HEK293 (cell line): ENCODE measurements around the gene MYOG.

Experiments
- CTCF ChIA-PET: fragments of 350-600 bp; formaldehyde crosslinking; extraction: SDS; loops from one replicate; lab custom pipeline; 2021; ENCODE audit warnings: antibody characterized with exemption; lab: Yijun Ruan, JAX
- POLR2A ChIA-PET: fragments of 300-600 bp; formaldehyde crosslinking; extraction: SDS; loops from one replicate; lab custom pipeline; 2020; ENCODE audit warnings: antibody characterized with exemption, inconsistent platforms; lab: Yijun Ruan, JAX
- H3K27ac ChIP-seq: fragments of 200-500 bp; sonication (Bioruptor generic); 2 replicates; pipeline ENCODE4 v1.5.1; 2014; ENCODE audit warnings: low read depth, low read length, control low read depth, inconsistent platforms; ENCODE audit errors: extremely low read depth
- H3K36me3 ChIP-seq, 2 experiments: fragments of 200-500 bp in 1 of 2; sonication (Bioruptor generic) in 1 of 2; 1 replicate in 1 of 2; 2 replicates in 1 of 2; pipeline ENCODE4 v1.5.1; 2014 to 2017; ENCODE audit warnings: inconsistent platforms in 2 of 2, low read length in 2 of 2; ENCODE audit not compliant: control insufficient read depth in 2 of 2, insufficient read depth in 1 of 2
- H3K4me1 ChIP-seq: fragments of 200-500 bp; sonication (Bioruptor generic); 2 replicates; pipeline ENCODE4 v1.5.1; 2014; ENCODE audit warnings: mild to moderate bottlenecking, low read length, inconsistent platforms; ENCODE audit not compliant: control insufficient read depth, insufficient read depth
- H3K4me3 ChIP-seq: 2 replicates; pipeline ENCODE4 v1.5.1; 2011; ENCODE audit warnings: low read depth, mild to moderate bottlenecking, control low read depth, low read length, moderate library complexity
- H3K9me3 ChIP-seq: fragments of 200-500 bp; sonication (Bioruptor generic); 2 replicates; pipeline ENCODE4 v1.5.1; 2014; ENCODE audit warnings: low read depth, low read length, inconsistent platforms; ENCODE audit not compliant: control insufficient read depth, insufficient read depth
- FEZF1 ChIP-seq: fragments of 450-650 bp; formaldehyde crosslinking; IDR thresholded peaks from 2 replicates; pipeline ENCODE4 v1.5.1; 2016; ENCODE audit warnings: missing biosample characterization, missing genetic modification characterization
- OVOL3 ChIP-seq: fragments of 450-650 bp; formaldehyde crosslinking; IDR thresholded peaks from 2 replicates; pipeline ENCODE4 v1.5.1; 2016; ENCODE audit warnings: missing biosample characterization, missing genetic modification characterization
- YY1 ChIP-seq: fragments of 450-650 bp; formaldehyde crosslinking; IDR thresholded peaks from 2 replicates; pipeline ENCODE4 v1.5.1; 2018; ENCODE audit warnings: missing biosample characterization, missing genetic modification characterization
- ZIC2 ChIP-seq: fragments of 450-650 bp; formaldehyde crosslinking; IDR thresholded peaks from 2 replicates; pipeline ENCODE4 v1.5.1; 2016; ENCODE audit warnings: missing biosample characterization, missing genetic modification characterization
- ZNF10 ChIP-seq: fragments of 450-650 bp; formaldehyde crosslinking; IDR thresholded peaks from 2 replicates; pipeline ENCODE4 v1.5.1; 2017; ENCODE audit warnings: missing biosample characterization, missing genetic modification characterization
- ZNF175 ChIP-seq: fragments of 450-650 bp; formaldehyde crosslinking; IDR thresholded peaks from 2 replicates; pipeline ENCODE4 v1.5.1; 2016; ENCODE audit warnings: missing biosample characterization, missing genetic modification characterization
- ZNF223 ChIP-seq: fragments of 450-650 bp; formaldehyde crosslinking; IDR thresholded peaks from 2 replicates; pipeline ENCODE4 v1.5.1; 2016; ENCODE audit warnings: missing biosample characterization, missing genetic modification characterization
- ZNF266 ChIP-seq: fragments of 450-650 bp; formaldehyde crosslinking; IDR thresholded peaks from 2 replicates; pipeline ENCODE4 v1.5.1; 2016; ENCODE audit warnings: missing biosample characterization, missing genetic modification characterization, low read depth
- ZNF362 ChIP-seq: fragments of 450-650 bp; formaldehyde crosslinking; IDR thresholded peaks from 2 replicates; pipeline ENCODE4 v1.5.1; 2016; ENCODE audit warnings: missing biosample characterization, missing genetic modification characterization
- ZNF423 ChIP-seq: fragments of 450-650 bp; formaldehyde crosslinking; IDR thresholded peaks from 2 replicates; pipeline ENCODE4 v1.5.1; 2016; ENCODE audit warnings: missing biosample characterization, missing genetic modification characterization
- ZNF48 ChIP-seq: fragments of 450-650 bp; formaldehyde crosslinking; IDR thresholded peaks from 2 replicates; pipeline ENCODE4 v1.5.1; 2016; ENCODE audit warnings: missing biosample characterization, missing genetic modification characterization
- ZNF513 ChIP-seq: fragments of 450-650 bp; IDR thresholded peaks from 2 replicates; pipeline ENCODE4 v1.5.1; 2018; ENCODE audit warnings: missing biosample characterization, missing genetic modification characterization
- ZNF529 ChIP-seq: fragments of 450-650 bp; formaldehyde crosslinking; IDR thresholded peaks from 2 replicates; pipeline ENCODE4 v1.5.1; 2017; ENCODE audit warnings: missing genetic modification characterization, missing biosample characterization; ENCODE audit not compliant: insufficient replicate concordance
- ZNF544 ChIP-seq: fragments of 450-650 bp; formaldehyde crosslinking; IDR thresholded peaks from 2 replicates; pipeline ENCODE4 v1.5.0; 2017; ENCODE audit warnings: missing biosample characterization, missing genetic modification characterization
- ZNF596 ChIP-seq: fragments of 450-650 bp; IDR thresholded peaks from 2 replicates; pipeline ENCODE4 v1.5.0; 2018; ENCODE audit warnings: missing biosample characterization, mild to moderate bottlenecking, missing genetic modification characterization, moderate library complexity
- ZNF623 ChIP-seq: fragments of 450-650 bp; formaldehyde crosslinking; IDR thresholded peaks from 2 replicates; pipeline ENCODE4 v1.5.1; 2016; ENCODE audit warnings: missing biosample characterization, missing genetic modification characterization
- ZNF768 ChIP-seq: fragments of 450-650 bp; formaldehyde crosslinking; IDR thresholded peaks from 2 replicates; pipeline ENCODE4 v1.5.1; 2018; ENCODE audit warnings: missing biosample characterization, mild to moderate bottlenecking, missing genetic modification characterization
- ZNF777 ChIP-seq: fragments of 450-650 bp; formaldehyde crosslinking; IDR thresholded peaks from 2 replicates; pipeline ENCODE4 v1.5.1; 2017; ENCODE audit warnings: missing biosample characterization, missing genetic modification characterization, borderline replicate concordance
- ZNF843 ChIP-seq: fragments of 450-650 bp; formaldehyde crosslinking; IDR thresholded peaks from 2 replicates; pipeline ENCODE4 v1.5.1; 2016; ENCODE audit warnings: missing biosample characterization, missing genetic modification characterization
- ZSCAN4 ChIP-seq: fragments of 450-650 bp; formaldehyde crosslinking; IDR thresholded peaks from 2 replicates; pipeline ENCODE4 v1.5.1; 2017; ENCODE audit warnings: missing biosample characterization, missing genetic modification characterization

The MYOG gene

GRCh38 chr1:203056012-203056411 is 29.8 kb downstream of the MYOG start:
- POLR2A ChIA-PET: no interaction called here
- 0 out of 2 replicates have a peak, but pooled peaks cover 3% of the 10 kb centered on the region for H3K4me1 ChIP-seq
- TF ChIP-seq OVOL3 (tag by site-specific recombination) (no peak), ZNF48 (no peak), YY1 (tag by site-specific recombination) (no peak), ZNF362 (tag by site-specific recombination) (no peak), ZNF513 (no peak), ZNF544 (tag by site-specific recombination) (no peak), ZNF266 (tag by site-specific recombination) (no peak), ZNF423 (tag by site-specific recombination) (no peak), ZNF10 (no peak)
- TF ChIP-seq, all 188 proteins: peak for 0
- CTCF ChIA-PET: interaction anchor here (0.5 to 12.9 kb wide), 5 partner anchors 15 to 211 kb away, joined by 3 to 169 read pairs (median 5); no protein-coding TSS in a partner anchor
- Histone ChIP-seq H3K27ac (no peak overlapping the region), H3K9me3 (no peaks in the 10 kb centered on the region), H3K36me3 (no peaks in the 10 kb centered on the region), H3K4me3 (no peak overlapping the region)

GRCh38 chr1:203055161-203055799 is 30.5 kb downstream of the MYOG start:
- Histone ChIP-seq H3K36me3 (no peaks in the 10 kb centered on the region), H3K9me3 (no peaks in the 10 kb centered on the region), H3K27ac (no peak overlapping the region), H3K4me3 (no peak overlapping the region), H3K4me1 (0 out of 2 replicates have a peak, but pooled peaks cover 3% of the 10 kb centered on the region)
- ChIA-PET POLR2A (no interaction called here), CTCF (interaction anchor here (0.6 to 12.9 kb wide), 9 partner anchors 8 to 212 kb away, joined by 3 to 169 read pairs (median 4); partner anchors contain the start of gene ADORA1)
- TF ChIP-seq ZNF175 (tag by site-specific recombination): no peak
- TF ChIP-seq ZNF596 (tag by site-specific recombination): no peak
- TF ChIP-seq ZIC2: peak; percentile 84

- 0 out of 2 replicates have a peak, but pooled peaks cover 3% of the 10 kb centered on the region for H3K4me1 ChIP-seq
- ChIA-PET POLR2A (no interaction called here), CTCF (interaction anchor here (0.8 to 12.9 kb wide), 7 partner anchors 9 to 210 kb away, joined by 3 to 169 read pairs (median 4); partner anchors contain the start of gene ADORA1)
- H3K4me3 ChIP-seq: no peak overlapping the region
- H3K36me3 ChIP-seq: no peaks in the 10 kb centered on the region
- no peak overlapping the region for H3K27ac ChIP-seq
- H3K9me3 ChIP-seq: no peaks in the 10 kb centered on the region
- TF ChIP-seq ZNF777 (tag by site-specific recombination): no peak
- TF ChIP-seq ZNF768: no peak
- TF ChIP-seq ZNF843 (tag by site-specific recombination): no peak
- no peak for TF ChIP-seq FEZF1 (tag by site-specific recombination)
- no peak for TF ChIP-seq ZNF529 (tag by site-specific recombination)
- TF ChIP-seq ZSCAN4: 0 out of 2 replicates have a peak, but pooled peaks have one; percentile 14
- TF ChIP-seq ZNF623: no peak
- no peak for TF ChIP-seq ZNF223 (tag by site-specific recombination)
Measured at GRCh38 chr1:203054642-203055041, 31.2 kb downstream of the MYOG start.
